ENCODE measurements around the gene KIF2A. TPM values are rescaled to one million over a fixed set of nuclear protein-coding genes. Genes with fewer than 3 reads are reported as not detected.

KIF2A gene
- total RNA-seq, 1 experiment from 2014 or later = 86.1 TPM

- Mint-ChIP-seq H3K27me3 (ENCODE audit: low read depth) (peaks cover 27% of the 10 kb centered on the region), H3K4me3 (no peak overlapping the region)
Observed at GRCh38 chr5:62299101-62299500, 6.9 kb upstream of the KIF2A start.

More at GRCh38 chr5:62299101-62299500, 6.9 kb upstream of the KIF2A start:
- H2BK20ac ChIP-seq (ENCODE audit: low read depth, low read length, poor library complexity, severe bottlenecking) = no peak overlapping the region
- no peak overlapping the region for H3K27ac ChIP-seq (ENCODE audit: insufficient read length, low read depth, low read length)
- no peak overlapping the region for H2BK12ac ChIP-seq (ENCODE audit: insufficient read length, low read depth, low read length)
- no peaks in the 10 kb centered on the region for H3K79me1 ChIP-seq (ENCODE audit: insufficient read depth, low read depth, low read length, poor library complexity, severe bottlenecking)
- no peak for DNase-seq
- H3K9me3 ChIP-seq (ENCODE audit: control insufficient read depth, low read depth, low read length) = no peaks in the 10 kb centered on the region
- no peak overlapping the region for H3K56ac ChIP-seq (ENCODE audit: insufficient read length, low read depth, low read length)
- no peak overlapping the region for H3K14ac ChIP-seq (ENCODE audit: insufficient read depth, low read length)
- H3K79me2 ChIP-seq (ENCODE audit: insufficient read depth, low read length) = no peaks in the 10 kb centered on the region
- H3K9ac ChIP-seq (ENCODE audit: extremely low read depth, insufficient read length, low read length) = no peak overlapping the region
- H2BK120ac ChIP-seq (ENCODE audit: low read depth, low read length, poor library complexity, severe bottlenecking) = no peak overlapping the region
- H4K91ac ChIP-seq (ENCODE audit: insufficient read length, low read depth, low read length) = no peak overlapping the region
- no peak overlapping the region for H3K23ac ChIP-seq (ENCODE audit: insufficient read length, low read depth, low read length)
- no peak overlapping the region for H3K4ac ChIP-seq (ENCODE audit: low read depth, low read length)
- Mint-ChIP-seq H3K27ac (no peak overlapping the region), H3K9me3 (no peaks in the 10 kb centered on the region), H3K4me1 (no peaks in the 10 kb centered on the region), H3K36me3 (ENCODE audit: insufficient read depth in 1 of 3, low read depth in 3 of 3) (no peaks in the 10 kb centered on the region; a peak in 1 of 7 replicates)
- H4K8ac ChIP-seq (replicated peaks; ENCODE audit: insufficient read length, low read depth, low read length) = no peak overlapping the region
- H2AFZ ChIP-seq (ENCODE audit: low read length) = no peak overlapping the region
- no peaks in the 10 kb centered on the region for H3K4me1 ChIP-seq (ENCODE audit: insufficient read depth, low read length)
- no peak overlapping the region for H3T11ph ChIP-seq (ENCODE audit: low read length)
- no peak overlapping the region for H3K18ac ChIP-seq (ENCODE audit: insufficient read length, low read depth, low read length)
- no peaks in the 10 kb centered on the region for H3K23me2 ChIP-seq (ENCODE audit: insufficient read length, low read depth, low read length, poor library complexity, severe bottlenecking)
- no peaks in the 10 kb centered on the region for H4K20me1 ChIP-seq (ENCODE audit: control insufficient read depth, insufficient read depth, insufficient read length)
- H2BK5ac ChIP-seq (ENCODE audit: insufficient read length, low read length) = no peak overlapping the region
- no CpG with 5 or more reads among the region's 4 CpGs for WGBS (ENCODE audit: extremely low coverage, insufficient read length, low lambda C conversion rate)
- H3K4me2 ChIP-seq (ENCODE audit: insufficient read depth, insufficient read length, low read length) = no peak overlapping the region
- no peak overlapping the region for H2BK15ac ChIP-seq (ENCODE audit: low read depth, low read length)
- no peak for TF ChIP-seq CTCF (conservative IDR thresholded peaks at IDR 0.05)
- H2AK5ac ChIP-seq (ENCODE audit: insufficient read length, low read length) = no peak overlapping the region
- H4K5ac ChIP-seq (ENCODE audit: insufficient read length, low read depth, low read length) = no peak overlapping the region
- H3K27me3 ChIP-seq (ENCODE audit: insufficient read depth, low read length) = no peaks in the 10 kb centered on the region

Measured in H9 (cell line).